Sigmoid colon (tissue), 7 donors: ENCODE measurements around the gene GPR27. TPM values are rescaled to one million over a fixed set of nuclear protein-coding genes. Genes with fewer than 3 reads are reported as not detected.

Experiments
- DNase-seq: peaks from one replicate; pipeline ENCODE4 v3.0.0-alpha.2; 2019
- H3K27ac ChIP-seq, 4 donors: fragments of 200-600 bp; sonication (generic); one replicate each; pipeline ENCODE4 v1.5.1; 2016 to 2019; ENCODE audit warnings: mild to moderate bottlenecking in 1 of 4
- H3K27me3 ChIP-seq, 3 donors: fragments of 200-600 bp; sonication (generic); one replicate each; pipeline ENCODE4 v1.5.1; 2019; ENCODE audit warnings: mild to moderate bottlenecking in 1 of 3
- H3K36me3 ChIP-seq, 4 donors: fragments of 200-600 bp; sonication (generic); one replicate each; pipeline ENCODE4 v1.5.1; 2016 to 2019
- H3K4me1 ChIP-seq, 4 donors: fragments of 200-600 bp; sonication (generic); one replicate each; pipeline ENCODE4 v1.5.1; 2017 to 2019
- H3K4me3 ChIP-seq, 4 donors: fragments of 200-600 bp; sonication (generic); one replicate each; pipeline ENCODE4 v1.5.1; 2017 to 2019; ENCODE audit warnings: mild to moderate bottlenecking in 2 of 4, moderate library complexity in 1 of 4
- H3K9me3 ChIP-seq, 4 donors: fragments of 200-600 bp in 3 of 4; sonication (generic) in 3 of 4; one replicate each; pipeline versions ENCODE4 v1.5.1 to v1.6.1; 2013 to 2019
- EP300 ChIP-seq, 4 donors: sonication (generic); formaldehyde crosslinking; IDR thresholded peaks; one replicate each; pipeline ENCODE4 v1.6.1; 2017; ENCODE audit warnings: antibody characterized with exemption in 4 of 4
- POLR2A ChIP-seq, 2 donors: fragments of 450-650 bp; IDR thresholded peaks; one replicate each; pipeline ENCODE4 v1.6.1; 2016; ENCODE audit warnings: antibody characterized with exemption in 2 of 2, mild to moderate bottlenecking in 2 of 2, moderate library complexity in 2 of 2
- POLR2AphosphoS5 ChIP-seq, 4 donors: sonication (generic); formaldehyde crosslinking; IDR thresholded peaks; one replicate each; pipeline ENCODE4 v1.6.1; 2017; ENCODE audit warnings: antibody characterized with exemption in 4 of 4
- WGBS, 2 donors: extraction: QIAGEN DNeasy Blood & Tissue Kit; methylation state at CpG; one replicate each; pipeline ENCODE4 v1.1.7; 2013; 5-methylcytosine and 5-hydroxymethylcytosine counted together
- intact Hi-C: fragments of 100-400 bp; cut with DNase I; formaldehyde crosslinking; loops from one replicate; pipeline ENCODE4 v1.15.1; 2023
- polyA plus RNA-seq, 3 donors: library from polyadenylated mRNA; stranded (reverse); fragments of 200-250 nt; gene quantifications; one replicate each; pipeline ENCODE4 v1.2.3, GENCODE V29; 2013
- total RNA-seq, 4 donors: library from RNA; depleted of rRNA; stranded (reverse); fragments of >200 nt; gene quantifications; one replicate each; pipeline ENCODE4 v1.1.0, GENCODE V29; 2016
- TF ChIP-seq, protein P1 (sequence below), 4 experiments: fragments of 450-650 bp in 3 of 4; fragments of 200-600 bp in 1 of 4; IDR thresholded peaks; one replicate each; pipeline ENCODE4 v1.5.1; 2016 to 2019; ENCODE audit warnings: antibody characterized with exemption in 4 of 4, mild to moderate bottlenecking in 3 of 4, moderate library complexity in 2 of 4
- donor health status: healthy with polysubstance abuse.
- donor health status: Bipolar disorder and iron deficiency.
- donor health status: healthy.

GPR27 gene
- total and polyA plus RNA-seq, 7 donors: 0.33 to 1.4 (median 0.95) TPM; not detected in 1

DNA sequence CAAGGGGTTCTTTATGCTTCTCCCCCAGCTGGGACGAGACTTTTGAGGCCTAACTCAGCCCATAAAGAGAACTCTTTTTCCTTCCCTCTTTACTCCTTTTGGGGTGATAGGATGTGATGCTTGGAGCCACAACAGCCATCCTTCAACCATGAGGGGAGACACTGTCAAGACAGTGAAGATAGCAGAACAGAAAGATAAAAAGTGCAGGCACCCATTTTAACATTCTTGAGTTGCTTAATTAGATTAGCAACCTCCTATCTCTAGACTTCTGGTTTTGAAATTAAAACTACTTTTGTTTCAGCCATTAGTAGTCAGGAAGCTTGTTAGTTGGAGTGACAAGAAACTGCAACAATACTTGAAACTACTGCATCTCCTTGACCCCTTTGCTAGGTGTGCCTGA is 6.5 kb downstream of the GPR27 start:
- 86 to 89% methylated on average over 1 of the region's 1 CpG for WGBS, 2 donors
- Histone ChIP-seq H3K4me3 (no peak overlapping the region), H3K27me3 (peaks cover 0 to 10% (median 0%) of the 10 kb centered on the region in 3 donors), H3K36me3 (no peaks in the 10 kb centered on the region), H3K27ac (no peak overlapping the region), H3K9me3 (no peaks in the 10 kb centered on the region), H3K4me1 (no peaks in the 10 kb centered on the region)
- no peak for DNase-seq
- TF ChIP-seq, protein P1, sequence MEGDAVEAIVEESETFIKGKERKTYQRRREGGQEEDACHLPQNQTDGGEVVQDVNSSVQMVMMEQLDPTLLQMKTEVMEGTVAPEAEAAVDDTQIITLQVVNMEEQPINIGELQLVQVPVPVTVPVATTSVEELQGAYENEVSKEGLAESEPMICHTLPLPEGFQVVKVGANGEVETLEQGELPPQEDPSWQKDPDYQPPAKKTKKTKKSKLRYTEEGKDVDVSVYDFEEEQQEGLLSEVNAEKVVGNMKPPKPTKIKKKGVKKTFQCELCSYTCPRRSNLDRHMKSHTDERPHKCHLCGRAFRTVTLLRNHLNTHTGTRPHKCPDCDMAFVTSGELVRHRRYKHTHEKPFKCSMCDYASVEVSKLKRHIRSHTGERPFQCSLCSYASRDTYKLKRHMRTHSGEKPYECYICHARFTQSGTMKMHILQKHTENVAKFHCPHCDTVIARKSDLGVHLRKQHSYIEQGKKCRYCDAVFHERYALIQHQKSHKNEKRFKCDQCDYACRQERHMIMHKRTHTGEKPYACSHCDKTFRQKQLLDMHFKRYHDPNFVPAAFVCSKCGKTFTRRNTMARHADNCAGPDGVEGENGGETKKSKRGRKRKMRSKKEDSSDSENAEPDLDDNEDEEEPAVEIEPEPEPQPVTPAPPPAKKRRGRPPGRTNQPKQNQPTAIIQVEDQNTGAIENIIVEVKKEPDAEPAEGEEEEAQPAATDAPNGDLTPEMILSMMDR (IDR thresholded peaks at IDR 0.05): no peak
- TF ChIP-seq POLR2AphosphoS5 (IDR thresholded peaks at IDR 0.05): no peak
- no peak for TF ChIP-seq POLR2A (IDR thresholded peaks at IDR 0.05)
- intact Hi-C loops: no loop called here

DNA sequence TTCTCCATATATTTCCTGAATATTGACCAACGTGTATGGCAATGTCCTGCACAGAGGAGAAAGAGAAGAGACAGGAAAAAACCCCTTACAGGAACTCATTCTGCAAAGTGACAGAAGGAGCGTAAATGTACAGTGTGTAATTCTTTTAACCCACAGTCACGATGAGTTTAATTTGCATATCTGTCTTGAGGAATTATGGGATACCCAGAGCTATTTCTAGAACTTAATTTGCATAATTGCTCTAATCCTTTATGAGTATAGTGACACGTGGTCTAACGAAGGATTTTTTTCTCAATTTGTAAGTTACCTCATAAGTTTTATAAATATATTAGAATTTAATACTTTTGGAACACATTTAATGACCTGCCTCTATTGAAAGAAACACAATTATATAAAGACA is 9.8 kb downstream of the GPR27 start:
- Histone ChIP-seq H3K9me3 (no peaks in the 10 kb centered on the region), H3K4me3 (no peak overlapping the region), H3K27ac (no peak overlapping the region), H3K27me3 (peaks cover 0 to 7% (median 0%) of the 10 kb centered on the region in 3 donors), H3K36me3 (no peaks in the 10 kb centered on the region), H3K4me1 (no peaks in the 10 kb centered on the region)
- WGBS, 2 donors: 48 to 67% methylated on average over 5 of the region's 5 CpGs
- no peak for DNase-seq
- TF ChIP-seq POLR2A (IDR thresholded peaks at IDR 0.05) (no peak), POLR2AphosphoS5 (IDR thresholded peaks at IDR 0.05) (no peak), EP300 (IDR thresholded peaks at IDR 0.05) (no peak)
- TF ChIP-seq, protein P1 (IDR thresholded peaks at IDR 0.05): no peak
- intact Hi-C loops: no loop called here

DNA sequence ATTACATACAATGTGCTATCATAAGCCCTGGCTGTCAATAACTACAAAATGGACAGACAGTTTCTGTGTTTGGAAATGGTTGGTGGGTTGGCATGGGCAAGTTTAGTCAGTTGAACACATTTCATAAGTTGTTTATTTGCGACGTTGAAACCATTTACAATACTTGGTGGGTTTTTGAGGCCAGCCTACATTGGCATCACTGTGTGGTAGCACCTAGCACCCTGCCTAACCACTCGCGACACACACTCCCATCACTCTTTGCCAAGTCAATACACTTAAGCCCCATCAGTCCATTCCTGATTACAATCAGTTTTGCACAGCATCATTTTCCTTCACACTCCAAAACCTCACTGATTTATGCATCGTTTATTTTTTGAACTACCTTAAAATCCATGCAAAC is 17.5 kb downstream of the GPR27 start:
- 79 to 85% methylated on average over 5 of the region's 5 CpGs for WGBS, 2 donors
- Histone ChIP-seq H3K4me1 (no peaks in the 10 kb centered on the region), H3K4me3 (no peak overlapping the region), H3K36me3 (no peaks in the 10 kb centered on the region), H3K27ac (no peak overlapping the region), H3K9me3 (no peaks in the 10 kb centered on the region), H3K27me3 (peaks cover 0 to 14% (median 0%) of the 10 kb centered on the region in 3 donors)
- DNase-seq: no peak
- TF ChIP-seq POLR2AphosphoS5 (IDR thresholded peaks at IDR 0.05) (no peak), POLR2A (IDR thresholded peaks at IDR 0.05) (no peak), EP300 (IDR thresholded peaks at IDR 0.05) (no peak)
- TF ChIP-seq, protein P1 (IDR thresholded peaks at IDR 0.05): no peak
- intact Hi-C loops: no loop called here

DNA sequence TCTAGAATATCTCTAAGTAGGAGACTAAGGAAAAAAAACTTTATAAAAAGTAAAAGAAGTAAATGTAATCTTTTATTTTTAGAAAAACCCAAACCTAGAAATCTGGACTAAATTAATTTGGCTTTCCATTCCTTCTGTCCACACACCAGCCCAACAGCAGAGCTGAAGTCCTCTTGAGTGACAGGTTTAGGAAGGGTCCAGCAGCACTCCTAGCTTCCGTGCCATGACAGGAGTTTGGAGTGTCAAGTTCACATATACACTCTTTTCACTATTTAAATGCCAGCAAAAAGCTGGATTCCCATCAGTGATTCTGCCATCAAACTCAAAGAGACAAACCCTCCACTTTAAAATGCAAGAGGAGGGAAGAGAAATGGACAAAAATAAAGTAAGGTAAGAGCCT is 18.2 kb downstream of the GPR27 start:
- intact Hi-C loops: no loop called here
- Histone ChIP-seq H3K27ac (no peak overlapping the region), H3K9me3 (no peaks in the 10 kb centered on the region), H3K36me3 (no peaks in the 10 kb centered on the region), H3K4me3 (no peak overlapping the region), H3K4me1 (no peaks in the 10 kb centered on the region), H3K27me3 (peaks cover 0 to 20% (median 0%) of the 10 kb centered on the region in 3 donors)
- DNase-seq: no peak
- TF ChIP-seq, protein P1 (IDR thresholded peaks at IDR 0.05): no peak
- TF ChIP-seq POLR2AphosphoS5 (IDR thresholded peaks at IDR 0.05) (no peak), EP300 (IDR thresholded peaks at IDR 0.05) (no peak), POLR2A (IDR thresholded peaks at IDR 0.05) (no peak)
- 69 to 75% methylated on average over 1 of the region's 1 CpG for WGBS, 2 donors

DNA sequence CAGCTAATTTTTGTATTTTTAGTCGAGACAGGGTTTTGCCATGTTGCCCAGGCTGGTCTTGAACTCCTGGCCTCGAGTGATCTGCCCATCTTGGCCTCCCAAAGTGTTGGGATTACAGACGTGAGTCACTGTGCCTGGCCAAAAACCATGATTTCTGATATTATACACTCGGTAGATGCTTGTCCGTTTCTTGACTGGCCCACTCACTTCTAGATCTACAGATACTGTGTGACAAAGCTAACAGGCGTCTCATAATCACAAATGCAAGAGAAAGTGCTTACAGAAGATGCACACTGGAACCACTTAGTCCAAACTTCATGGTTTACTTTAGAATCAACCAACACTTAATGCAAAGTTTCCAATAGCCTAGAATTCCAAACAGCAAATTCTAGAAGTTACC is 22.9 kb downstream of the GPR27 start:
- Histone ChIP-seq H3K4me3 (no peak overlapping the region), H3K36me3 (no peaks in the 10 kb centered on the region), H3K9me3 (no peaks in the 10 kb centered on the region), H3K27me3 (peaks cover 10 to 60% (median 24%) of the 10 kb centered on the region in 3 donors), H3K27ac (no peak overlapping the region), H3K4me1 (no peaks in the 10 kb centered on the region)
- TF ChIP-seq POLR2AphosphoS5 (IDR thresholded peaks at IDR 0.05): no peak
- no peak for TF ChIP-seq EP300 (IDR thresholded peaks at IDR 0.05)
- TF ChIP-seq, protein P1 (IDR thresholded peaks at IDR 0.05): no peak
- TF ChIP-seq POLR2A (IDR thresholded peaks at IDR 0.05): no peak
- intact Hi-C loops: loop anchor here (5.0 kb wide), 1 partner anchor 39 kb away; no protein-coding TSS in a partner anchor
- no peak for DNase-seq
- WGBS, 2 donors: 57 to 77% methylated on average over 6 of the region's 6 CpGs
